WERI-Rb-1 (cell line): ENCODE measurements around the gene C10orf95.

ENCODE experiments used
- DNase-seq: peaks from one replicate; pipeline ENCODE4 v3.0.0-alpha.2; 2020
- H3K27ac ChIP-seq: fragments of 250-450 bp; sonication (Bioruptor Pico); 2 replicates; pipeline ENCODE4 v1.5.1; 2020; ENCODE audit warnings: mild to moderate bottlenecking, moderate library complexity
- H3K27me3 ChIP-seq: fragments of 250-450 bp; sonication (Bioruptor Pico); 2 replicates; pipeline ENCODE4 v1.5.1; 2021; ENCODE audit warnings: mild to moderate bottlenecking, low read depth, moderate library complexity; ENCODE audit not compliant: insufficient read depth, severe bottlenecking
- H3K36me3 ChIP-seq: fragments of 250-450 bp; sonication (Bioruptor Pico); 2 replicates; pipeline ENCODE4 v1.5.1; 2020; ENCODE audit warnings: mild to moderate bottlenecking, moderate library complexity
- H3K4me3 ChIP-seq: 2 replicates; pipeline ENCODE4 v1.5.1; 2011; ENCODE audit warnings: low read depth, mild to moderate bottlenecking, control low read depth, low read length
- H3K9me3 ChIP-seq: fragments of 250-450 bp; sonication (Bioruptor Pico); 2 replicates; pipeline ENCODE4 v1.5.1; 2021; ENCODE audit warnings: mild to moderate bottlenecking, moderate library complexity; ENCODE audit not compliant: severe bottlenecking
- TF ChIP-seq, protein P1 (sequence below): IDR thresholded peaks from 2 replicates; pipeline ENCODE4 v1.5.1; 2011; ENCODE audit warnings: low read depth, mild to moderate bottlenecking, control low read depth, inconsistent platforms, low read length

C10orf95 gene

DNA sequence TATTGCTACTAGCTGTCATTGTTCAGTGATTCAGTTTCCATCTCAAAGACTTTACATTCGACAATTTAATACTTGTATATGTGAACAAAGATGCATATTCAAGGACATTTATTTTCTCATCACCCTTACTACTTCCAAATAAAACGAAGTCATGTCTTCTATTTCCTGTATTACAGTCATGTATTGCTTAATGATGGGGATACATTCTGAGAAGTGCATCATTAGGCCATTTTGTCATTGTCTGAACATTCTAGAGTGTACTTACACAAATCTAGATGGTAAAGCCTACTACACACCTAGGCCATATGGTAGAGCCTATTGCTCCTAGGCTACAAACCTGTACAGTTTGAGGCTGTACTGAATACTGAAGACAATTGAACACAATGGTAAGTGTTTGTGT lies 6.5 kb downstream of the C10orf95 start:
- TF ChIP-seq, protein P1, sequence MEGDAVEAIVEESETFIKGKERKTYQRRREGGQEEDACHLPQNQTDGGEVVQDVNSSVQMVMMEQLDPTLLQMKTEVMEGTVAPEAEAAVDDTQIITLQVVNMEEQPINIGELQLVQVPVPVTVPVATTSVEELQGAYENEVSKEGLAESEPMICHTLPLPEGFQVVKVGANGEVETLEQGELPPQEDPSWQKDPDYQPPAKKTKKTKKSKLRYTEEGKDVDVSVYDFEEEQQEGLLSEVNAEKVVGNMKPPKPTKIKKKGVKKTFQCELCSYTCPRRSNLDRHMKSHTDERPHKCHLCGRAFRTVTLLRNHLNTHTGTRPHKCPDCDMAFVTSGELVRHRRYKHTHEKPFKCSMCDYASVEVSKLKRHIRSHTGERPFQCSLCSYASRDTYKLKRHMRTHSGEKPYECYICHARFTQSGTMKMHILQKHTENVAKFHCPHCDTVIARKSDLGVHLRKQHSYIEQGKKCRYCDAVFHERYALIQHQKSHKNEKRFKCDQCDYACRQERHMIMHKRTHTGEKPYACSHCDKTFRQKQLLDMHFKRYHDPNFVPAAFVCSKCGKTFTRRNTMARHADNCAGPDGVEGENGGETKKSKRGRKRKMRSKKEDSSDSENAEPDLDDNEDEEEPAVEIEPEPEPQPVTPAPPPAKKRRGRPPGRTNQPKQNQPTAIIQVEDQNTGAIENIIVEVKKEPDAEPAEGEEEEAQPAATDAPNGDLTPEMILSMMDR = no peak
- H3K9me3 ChIP-seq = no peaks in the 10 kb centered on the region
- DNase-seq = no peak
- H3K27ac ChIP-seq = no peak overlapping the region
- no peak overlapping the region for H3K4me3 ChIP-seq
- no peaks in the 10 kb centered on the region for H3K36me3 ChIP-seq
- H3K27me3 ChIP-seq = no peaks in the 10 kb centered on the region

DNA sequence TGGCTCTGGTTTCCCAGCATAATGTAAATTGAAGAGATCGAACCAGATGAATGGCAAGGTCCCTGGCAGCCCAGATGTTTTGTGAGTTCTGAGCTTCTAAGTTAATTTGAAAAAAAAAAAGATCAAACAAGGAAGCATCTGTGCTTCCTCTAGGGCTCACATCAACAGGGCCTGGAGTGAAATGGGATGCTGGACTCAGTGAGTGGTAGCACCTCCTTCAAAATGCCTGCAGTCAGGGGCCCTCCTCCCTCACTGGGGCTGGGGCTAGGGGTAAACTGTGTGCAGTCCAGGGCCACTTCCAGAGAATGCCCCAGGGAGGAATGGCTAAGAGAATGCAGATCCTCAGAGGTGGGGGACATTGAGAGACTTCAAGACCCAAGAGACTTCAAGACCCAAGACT lies 13.0 kb downstream of the C10orf95 start:
- Histone ChIP-seq H3K36me3 (no peaks in the 10 kb centered on the region), H3K27ac (no peak overlapping the region), H3K9me3 (no peaks in the 10 kb centered on the region), H3K4me3 (no peak overlapping the region), H3K27me3 (no peaks in the 10 kb centered on the region)
- TF ChIP-seq, protein P1 = no peak
- no peak for DNase-seq

DNA sequence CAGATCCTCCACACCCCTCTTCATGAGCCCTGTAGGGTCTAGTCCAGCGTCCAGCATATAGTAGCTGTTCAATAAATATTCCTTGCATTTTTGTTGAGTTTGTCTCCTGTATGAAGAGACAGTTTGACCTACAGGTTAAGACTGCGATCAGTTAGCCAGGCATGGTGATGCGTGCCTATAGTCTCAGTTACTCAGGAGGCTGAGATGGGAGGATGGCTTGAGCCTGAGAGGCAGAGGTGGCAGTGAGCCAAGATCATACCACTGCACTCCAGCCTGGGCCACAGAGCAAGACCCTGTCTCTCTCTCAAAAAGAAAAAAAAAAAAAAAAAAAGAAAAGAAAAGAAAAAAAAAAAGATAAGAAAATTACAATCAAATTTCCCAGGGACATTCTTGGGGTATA lies 13.8 kb downstream of the C10orf95 start:
- Histone ChIP-seq H3K27ac (no peak overlapping the region), H3K27me3 (no peaks in the 10 kb centered on the region), H3K36me3 (no peaks in the 10 kb centered on the region), H3K4me3 (no peak overlapping the region), H3K9me3 (no peaks in the 10 kb centered on the region)
- TF ChIP-seq, protein P1 = no peak
- DNase-seq = no peak

DNA sequence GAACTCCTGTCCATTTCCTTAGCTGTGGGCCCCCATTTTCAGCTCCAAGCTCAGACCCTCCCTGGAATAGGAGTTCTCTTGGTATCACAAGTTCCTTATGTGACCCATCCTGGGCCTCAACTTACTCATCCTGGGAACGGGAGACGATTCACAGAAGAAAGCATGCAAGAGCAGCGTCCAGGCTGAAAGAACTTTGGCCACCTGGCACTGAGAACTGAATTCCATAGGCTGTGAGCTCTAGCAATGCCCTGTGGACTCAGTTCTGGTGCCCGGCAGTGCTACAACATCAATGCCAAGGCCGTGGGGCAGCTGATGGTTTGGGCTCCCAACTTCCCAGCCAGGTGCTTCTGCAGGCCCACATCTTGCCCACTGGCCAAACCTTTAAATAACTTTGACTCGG lies 15.0 kb downstream of the C10orf95 start:
- no peak for DNase-seq
- no peaks in the 10 kb centered on the region for H3K27me3 ChIP-seq
- H3K4me3 ChIP-seq = no peak overlapping the region
- peaks cover 2% of the 10 kb centered on the region; the same call in 1 of the 2 replicates for H3K36me3 ChIP-seq
- H3K27ac ChIP-seq = no peak overlapping the region
- H3K9me3 ChIP-seq = no peaks in the 10 kb centered on the region
- TF ChIP-seq, protein P1 = no peak

DNA sequence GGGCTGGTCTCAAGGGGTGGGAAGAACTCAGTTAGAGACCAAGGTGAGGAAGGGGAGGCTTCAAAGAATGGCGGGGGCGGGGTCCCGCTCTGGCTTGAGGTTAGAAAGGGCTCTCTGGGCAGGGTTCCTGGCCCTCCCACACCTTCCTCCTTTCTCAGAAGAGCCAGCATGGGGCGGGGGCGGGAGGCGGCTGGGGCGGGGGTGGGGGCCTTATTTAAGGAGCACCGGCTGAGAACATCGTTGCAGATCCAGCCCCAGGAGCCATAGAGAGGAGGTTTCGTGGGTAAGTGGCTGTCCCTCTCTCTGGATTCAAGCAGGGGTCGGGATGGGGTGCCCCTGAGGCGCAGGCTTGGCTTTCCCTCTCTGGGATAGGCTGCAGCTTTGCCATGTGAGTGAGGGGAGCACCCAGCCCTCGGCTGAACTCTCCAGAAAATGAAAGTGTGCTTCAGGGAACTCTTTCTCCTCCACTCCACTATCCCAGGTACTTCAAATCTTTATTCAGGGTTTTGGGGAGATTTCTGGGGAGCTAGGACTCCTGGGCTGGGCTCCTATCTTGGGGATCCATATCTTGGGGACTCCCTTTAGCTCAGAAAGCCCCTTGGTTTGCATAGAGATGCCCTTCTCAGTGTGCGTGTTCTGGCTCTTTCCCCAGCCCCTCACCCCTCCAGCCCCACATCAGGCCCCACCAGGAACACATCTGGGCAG lies 15.7 kb downstream of the C10orf95 start:
- no peak overlapping the region for H3K27ac ChIP-seq
- TF ChIP-seq, protein P1 = no peak
- no peak for DNase-seq
- H3K27me3 ChIP-seq = no peaks in the 10 kb centered on the region
- H3K9me3 ChIP-seq = no peaks in the 10 kb centered on the region
- no peak overlapping the region for H3K4me3 ChIP-seq
- peaks cover 7% of the 10 kb centered on the region for H3K36me3 ChIP-seq

DNA sequence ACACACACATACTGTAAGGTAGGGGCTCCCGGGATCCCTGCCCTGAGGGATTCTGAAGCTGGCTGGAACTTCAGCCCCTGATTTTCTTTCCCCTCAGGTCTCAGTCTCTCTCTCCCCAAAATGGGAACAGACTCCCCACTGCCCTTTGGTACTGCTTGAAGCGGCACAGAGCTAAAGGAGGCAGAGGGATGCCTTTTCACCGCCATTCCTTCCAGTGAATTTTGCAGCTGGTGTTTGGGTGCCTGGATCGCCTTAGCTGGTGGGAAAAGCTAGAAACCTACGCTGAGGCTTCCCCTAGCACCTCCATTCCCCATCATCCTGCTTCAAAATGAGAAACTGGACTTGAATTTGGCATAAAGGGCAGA lies 16.2 kb downstream of the C10orf95 start:
- no peak for DNase-seq
- Histone ChIP-seq H3K27me3 (no peaks in the 10 kb centered on the region), H3K27ac (no peak overlapping the region), H3K36me3 (peaks cover 8% of the 10 kb centered on the region), H3K4me3 (no peak overlapping the region), H3K9me3 (no peaks in the 10 kb centered on the region)
- TF ChIP-seq, protein P1 = no peak
